ENCODE data around the gene FRY.

FRY gene

DNA sequence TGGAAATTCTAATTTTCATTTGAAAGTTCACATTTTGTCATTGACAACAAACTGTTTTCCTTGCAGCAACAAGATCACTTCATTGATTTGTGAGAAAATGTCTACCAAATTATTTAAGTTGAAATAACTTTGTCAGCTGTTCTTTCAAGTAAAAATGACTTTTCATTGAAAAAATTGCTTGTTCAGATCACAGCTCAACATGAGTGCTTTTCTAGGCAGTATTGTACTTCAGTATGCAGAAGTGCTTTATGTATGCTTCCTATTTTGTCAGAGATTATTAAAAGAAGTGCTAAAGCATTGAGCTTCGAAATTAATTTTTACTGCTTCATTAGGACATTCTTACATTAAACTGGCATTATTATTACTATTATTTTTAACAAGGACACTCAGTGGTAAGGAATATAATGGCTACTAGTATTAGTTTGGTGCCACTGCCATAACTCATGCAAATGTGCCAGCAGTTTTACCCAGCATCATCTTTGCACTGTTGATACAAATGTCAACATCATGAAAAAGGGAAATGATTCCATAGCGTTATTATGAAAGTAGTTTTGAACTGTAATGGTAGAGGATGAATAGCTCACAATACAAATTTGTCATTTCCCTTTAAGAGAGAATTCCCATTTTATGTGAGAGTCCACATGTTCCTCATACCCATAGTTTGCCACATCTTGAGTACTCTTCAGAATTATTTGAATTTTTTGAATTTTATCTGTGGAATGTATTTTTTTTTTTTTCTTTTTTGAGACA is 286.3 kb downstream of the FRY start:
- H3K36me3 ChIP-seq (ENCODE audit: control insufficient read depth, insufficient read depth, low read length) = peaks cover 34% of the 10 kb centered on the region
- H3K27me3 ChIP-seq (ENCODE audit: control insufficient read depth, insufficient read depth, low read length) = no peaks in the 10 kb centered on the region
- no peak overlapping the region for H3K27ac ChIP-seq (ENCODE audit: low read depth, low read length)
- H3K9ac ChIP-seq (ENCODE audit: low read length) = no peak overlapping the region
- peaks cover 3% of the 10 kb centered on the region; the same call in 1 of the 2 replicates for H3K4me1 ChIP-seq (ENCODE audit: control insufficient read depth, insufficient read depth, low read length)
- H3K4me3 ChIP-seq (ENCODE audit: low read depth, low read length) = no peak overlapping the region
- H3K9me3 ChIP-seq (ENCODE audit: control insufficient read depth, insufficient read depth, low read depth, low read length) = no peaks in the 10 kb centered on the region

DNA sequence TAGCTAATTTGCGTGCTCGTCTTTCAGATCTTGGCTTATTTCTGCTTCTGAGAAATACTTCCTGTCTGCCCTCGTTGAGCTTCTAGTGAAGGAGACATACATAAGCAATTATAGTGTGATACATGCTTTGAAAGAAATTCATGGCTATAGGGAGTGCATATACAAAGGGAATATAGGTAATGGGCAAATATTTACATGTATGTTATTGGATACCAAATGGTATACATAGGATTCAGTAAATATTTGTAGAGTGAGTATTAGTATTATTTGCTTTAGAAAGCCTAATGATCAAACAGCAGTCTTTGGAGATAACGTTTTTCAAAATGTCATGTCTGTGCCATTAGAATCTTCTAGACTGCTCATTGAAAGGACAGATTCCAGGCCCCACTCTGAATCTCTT is 289.0 kb downstream of the FRY start:
- no peak overlapping the region for H3K27ac ChIP-seq (ENCODE audit: low read depth, low read length)
- no peaks in the 10 kb centered on the region for H3K4me1 ChIP-seq (ENCODE audit: control insufficient read depth, insufficient read depth, low read length)
- H3K27me3 ChIP-seq (ENCODE audit: control insufficient read depth, insufficient read depth, low read length) = no peaks in the 10 kb centered on the region
- H3K9me3 ChIP-seq (ENCODE audit: control insufficient read depth, insufficient read depth, low read depth, low read length) = no peaks in the 10 kb centered on the region
- no peak overlapping the region for H3K9ac ChIP-seq (ENCODE audit: low read length)
- H3K36me3 ChIP-seq (ENCODE audit: control insufficient read depth, insufficient read depth, low read length) = peaks cover 48% of the 10 kb centered on the region
- no peak overlapping the region for H3K4me3 ChIP-seq (ENCODE audit: low read depth, low read length)

DNA sequence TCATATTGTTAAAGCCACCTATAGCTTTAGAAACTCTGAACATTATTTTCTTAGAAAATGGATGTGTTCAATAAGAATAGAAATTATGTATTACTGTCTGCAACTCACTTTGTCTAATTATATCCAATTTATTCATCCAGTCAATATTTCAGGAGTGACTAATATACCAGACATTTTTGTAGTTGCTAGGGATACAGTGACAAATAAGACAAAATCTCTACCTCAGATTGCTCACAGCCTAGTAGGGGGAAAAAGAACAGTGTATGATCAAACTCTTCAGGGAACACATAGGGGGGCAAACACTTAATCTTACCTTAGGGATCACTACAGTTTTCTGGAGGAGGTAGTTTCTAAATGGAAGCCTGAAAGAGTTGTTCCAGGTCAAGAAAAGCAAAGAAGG is 292.3 kb downstream of the FRY start:
- H3K36me3 ChIP-seq (ENCODE audit: control insufficient read depth, insufficient read depth, low read length) = peaks cover 62% of the 10 kb centered on the region
- H3K4me1 ChIP-seq (ENCODE audit: control insufficient read depth, insufficient read depth, low read length) = no peaks in the 10 kb centered on the region

DNA sequence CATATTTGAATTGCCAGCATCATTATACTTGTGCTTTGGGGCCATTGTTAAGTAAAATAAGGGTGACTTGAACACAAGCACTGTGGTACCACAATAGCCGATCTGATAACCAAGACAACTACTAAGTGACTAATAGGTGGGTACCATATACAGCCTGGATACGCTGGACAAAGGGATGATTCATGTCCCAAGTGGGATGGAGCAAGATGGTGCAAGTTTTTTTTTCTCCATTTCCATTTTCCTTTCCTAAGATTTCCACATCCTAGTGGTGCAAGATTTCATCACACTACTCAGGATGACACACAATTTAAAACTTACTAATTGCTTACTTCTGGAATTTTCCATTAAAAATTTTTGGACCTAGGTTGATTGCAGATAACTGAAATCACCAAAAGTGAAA is 298.9 kb downstream of the FRY start:
- H3K27me3 ChIP-seq (ENCODE audit: control insufficient read depth, insufficient read depth, low read length) = no peaks in the 10 kb centered on the region
- H3K4me3 ChIP-seq (ENCODE audit: low read depth, low read length) = no peak overlapping the region
- peaks cover 65% of the 10 kb centered on the region for H3K36me3 ChIP-seq (ENCODE audit: control insufficient read depth, insufficient read depth, low read length)
- no peaks in the 10 kb centered on the region for H3K4me1 ChIP-seq (ENCODE audit: control insufficient read depth, insufficient read depth, low read length)
- no peak overlapping the region for H3K27ac ChIP-seq (ENCODE audit: low read depth, low read length)
- no peak overlapping the region for H3K9ac ChIP-seq (ENCODE audit: low read length)
- H3K9me3 ChIP-seq (ENCODE audit: control insufficient read depth, insufficient read depth, low read depth, low read length) = 0 out of 2 replicates have a peak, but pooled peaks cover 3% of the 10 kb centered on the region

More for the DNA sequence above, 292.3 kb downstream of the FRY start:
- Histone ChIP-seq H3K27ac (ENCODE audit: low read depth, low read length) (no peak overlapping the region), H3K9me3 (ENCODE audit: control insufficient read depth, insufficient read depth, low read depth, low read length) (no peaks in the 10 kb centered on the region), H3K4me3 (ENCODE audit: low read depth, low read length) (no peak overlapping the region), H3K27me3 (ENCODE audit: control insufficient read depth, insufficient read depth, low read length) (no peaks in the 10 kb centered on the region), H3K9ac (ENCODE audit: low read length) (no peak overlapping the region)

DNA sequence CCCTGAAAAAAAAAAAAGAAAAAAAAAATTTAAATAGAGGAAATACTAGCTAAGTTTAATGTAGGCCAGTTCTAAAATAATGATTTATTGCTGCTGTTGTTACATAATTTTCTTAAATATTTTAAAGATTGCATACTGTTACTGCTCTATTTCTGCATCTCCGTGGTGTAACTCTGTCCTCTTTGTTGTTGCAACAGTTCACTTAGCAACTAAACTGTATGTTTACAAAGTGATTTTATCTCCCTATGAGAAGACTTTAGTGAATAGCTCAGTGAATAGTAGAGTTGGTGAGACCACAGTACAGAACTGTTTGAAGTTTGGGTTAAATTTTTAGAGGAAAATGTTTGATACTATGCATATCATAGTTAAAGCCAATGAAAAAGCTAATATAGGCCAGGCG is 303.1 kb downstream of the FRY start:
- Histone ChIP-seq H3K9ac (ENCODE audit: low read length) (no peak overlapping the region), H3K27ac (ENCODE audit: low read depth, low read length) (no peak overlapping the region), H3K36me3 (ENCODE audit: control insufficient read depth, insufficient read depth, low read length) (peaks cover 70% of the 10 kb centered on the region), H3K9me3 (ENCODE audit: control insufficient read depth, insufficient read depth, low read depth, low read length) (peaks cover 11% of the 10 kb centered on the region; the same call in 1 of the 2 replicates), H3K4me1 (ENCODE audit: control insufficient read depth, insufficient read depth, low read length) (no peaks in the 10 kb centered on the region), H3K4me3 (ENCODE audit: low read depth, low read length) (no peak overlapping the region), H3K27me3 (ENCODE audit: control insufficient read depth, insufficient read depth, low read length) (no peaks in the 10 kb centered on the region)

DNA sequence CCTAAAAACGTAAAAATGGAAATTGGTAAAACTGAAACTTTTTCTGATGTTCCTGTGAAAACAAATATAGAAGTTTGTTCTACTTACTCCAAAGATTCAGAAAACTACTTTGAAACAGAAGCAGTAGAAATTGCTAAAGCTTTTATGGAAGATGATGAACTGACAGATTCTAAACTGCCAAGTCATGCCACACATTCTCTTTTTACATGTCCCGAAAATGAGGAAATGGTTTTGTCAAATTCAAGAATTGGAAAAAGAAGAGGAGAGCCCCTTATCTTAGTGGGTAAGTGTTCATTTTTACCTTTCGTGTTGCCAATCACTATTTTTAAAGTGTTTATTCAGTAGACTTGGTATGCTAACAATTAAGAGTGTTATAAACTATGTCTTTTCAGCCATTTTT is 309.3 kb downstream of the FRY start:
- H3K27me3 ChIP-seq (ENCODE audit: control insufficient read depth, insufficient read depth, low read length) = no peaks in the 10 kb centered on the region
- H3K27ac ChIP-seq (ENCODE audit: low read depth, low read length) = no peak overlapping the region
- H3K36me3 ChIP-seq (ENCODE audit: control insufficient read depth, insufficient read depth, low read length) = peaks cover 26% of the 10 kb centered on the region
- H3K9me3 ChIP-seq (ENCODE audit: control insufficient read depth, insufficient read depth, low read depth, low read length) = peaks cover 9% of the 10 kb centered on the region; the same call in 1 of the 2 replicates
- no peak overlapping the region for H3K9ac ChIP-seq (ENCODE audit: low read length)
- no peak overlapping the region for H3K4me3 ChIP-seq (ENCODE audit: low read depth, low read length)
- no peaks in the 10 kb centered on the region for H3K4me1 ChIP-seq (ENCODE audit: control insufficient read depth, insufficient read depth, low read length)

DNA sequence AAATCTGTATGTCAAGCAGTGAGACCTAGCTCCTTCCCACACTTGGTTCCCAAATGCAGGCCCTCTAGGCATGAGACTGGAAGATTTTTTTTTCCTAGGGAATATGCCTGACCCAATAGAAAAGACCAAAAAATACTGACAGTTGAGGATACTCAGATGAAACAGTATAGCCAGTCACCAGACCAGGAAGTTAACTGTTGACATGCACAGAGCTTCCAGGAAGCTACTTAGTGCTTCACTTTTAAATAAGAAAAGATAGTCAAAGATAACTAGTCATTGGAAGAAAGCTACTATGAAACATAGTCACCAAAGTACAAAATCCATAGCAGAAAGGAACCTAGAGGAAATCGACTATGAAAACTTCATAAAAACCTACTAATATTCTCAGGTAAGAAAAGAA is 316.1 kb downstream of the FRY start:
- H3K9me3 ChIP-seq (ENCODE audit: control insufficient read depth, insufficient read depth, low read depth, low read length) = no peaks in the 10 kb centered on the region
- H3K4me1 ChIP-seq (ENCODE audit: control insufficient read depth, insufficient read depth, low read length) = no peaks in the 10 kb centered on the region
- H3K27ac ChIP-seq (ENCODE audit: low read depth, low read length) = no peak overlapping the region
- H3K27me3 ChIP-seq (ENCODE audit: control insufficient read depth, insufficient read depth, low read length) = no peaks in the 10 kb centered on the region
- H3K9ac ChIP-seq (ENCODE audit: low read length) = no peak overlapping the region
- H3K4me3 ChIP-seq (ENCODE audit: low read depth, low read length) = no peak overlapping the region
- peaks cover 26% of the 10 kb centered on the region for H3K36me3 ChIP-seq (ENCODE audit: control insufficient read depth, insufficient read depth, low read length)
